ENCODE results near the gene LRRC30. TPM values are rescaled to one million over a fixed set of nuclear protein-coding genes. Genes with fewer than 3 reads are reported as not detected.

Gene LRRC30
- total and polyA plus RNA-seq, 2 of the 4 experiments (the other 2 are of a cell fraction), result not detected

DNA sequence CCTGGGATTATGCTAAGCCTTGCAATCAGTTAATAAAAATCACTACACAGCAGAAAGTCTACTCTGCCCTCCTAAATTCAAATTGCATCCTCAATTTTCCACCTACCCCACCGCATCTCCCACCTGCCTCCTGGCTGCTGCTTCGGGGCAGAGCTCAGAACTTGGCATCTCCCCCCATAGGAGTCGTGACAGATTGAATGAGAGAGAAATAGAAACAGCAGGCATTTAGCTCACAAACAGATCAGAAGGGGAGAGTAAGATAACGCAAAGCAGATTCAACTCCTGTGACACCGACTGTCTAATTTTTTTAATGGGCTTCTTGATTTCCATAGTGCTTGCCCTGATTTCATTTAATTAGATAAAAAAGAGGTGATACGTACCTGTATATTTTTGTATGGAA is 24.7 kb upstream of the LRRC30 start:
- ChIA-PET CTCF (no interaction called here), POLR2A (ENCODE audit: unreplicated experiment) (no interaction called here)
- Histone ChIP-seq H3K27ac (ENCODE audit: insufficient read depth, low read length) (no peak overlapping the region), H3K14ac (replicated peaks; ENCODE audit: low read depth, low read length) (no peak overlapping the region), H3K23ac (ENCODE audit: low read depth, low read length) (no peak overlapping the region), H3K4me2 (ENCODE audit: low read depth, low read length) (no peak overlapping the region), H4K91ac (ENCODE audit: insufficient read depth, low read depth, low read length) (no peak overlapping the region), H4K8ac (ENCODE audit: low read depth in 2 of 2, low read length in 2 of 2) (no peak overlapping the region), H3K4ac (ENCODE audit: low read depth, low read length) (no peak overlapping the region), H2BK5ac (ENCODE audit: low read depth, low read length, poor library complexity, severe bottlenecking) (no peak overlapping the region), H3K27me3 (ENCODE audit: control insufficient read depth, insufficient read depth, low read length) (no peaks in the 10 kb centered on the region; the same call in none of the 2 replicates), H3K9me1 (ENCODE audit: insufficient read depth, low read length) (no peaks in the 10 kb centered on the region), H2AK9ac (replicated peaks; ENCODE audit: low read depth, low read length, poor library complexity) (no peak overlapping the region), H2BK15ac (ENCODE audit: low read depth, low read length) (no peak overlapping the region), H3K56ac (ENCODE audit: extremely low read depth, insufficient read depth, low read length) (no peak overlapping the region), H2AK5ac (ENCODE audit: low read depth, low read length) (no peak overlapping the region), H2BK20ac (ENCODE audit: low read depth, low read length) (no peak overlapping the region), H4K5ac (ENCODE audit: low read depth, low read length) (no peak overlapping the region), H2BK120ac (ENCODE audit: low read depth, low read length) (no peak overlapping the region), H3K9me3 (ENCODE audit: control insufficient read depth, insufficient read depth, low read length) (no peaks in the 10 kb centered on the region), H3K18ac (ENCODE audit: low read depth, low read length) (no peak overlapping the region), H3K4me3 (ENCODE audit: insufficient read depth, low read depth, low read length) (no peak overlapping the region), H3K36me3 (ENCODE audit: control insufficient read depth, insufficient read depth, low read length) (no peaks in the 10 kb centered on the region), H3K79me1 (ENCODE audit: low read depth in 1 of 2, low read length in 2 of 2) (no peaks in the 10 kb centered on the region), H2AFZ (replicated peaks; ENCODE audit: low read length, poor library complexity) (no peak overlapping the region), H3K4me1 (ENCODE audit: control insufficient read depth, insufficient read depth, low read length) (no peaks in the 10 kb centered on the region), H3K9ac (ENCODE audit: low read depth, low read length) (no peak overlapping the region), H4K20me1 (ENCODE audit: insufficient read depth, low read length) (no peaks in the 10 kb centered on the region)
- no peak for DNase-seq
- no peak for ATAC-seq (ENCODE audit: low read depth)
- no CpG with 5 or more reads among the region's 6 CpGs for WGBS, 2 experiments (ENCODE audit: extremely low coverage in 2 of 2, insufficient read length in 1 of 2)
- TF ChIP-seq MXI1 (IDR thresholded peaks at IDR 0.05; ENCODE audit: borderline replicate concordance, low read depth, low read length) (no peak), MAFK (IDR thresholded peaks at IDR 0.05; ENCODE audit: low read depth, low read length) (no peak), USF2 (IDR thresholded peaks at IDR 0.05; ENCODE audit: low read depth, low read length) (no peak), RAD21 (IDR thresholded peaks at IDR 0.05; ENCODE audit: low read length) (no peak), MAZ (IDR thresholded peaks at IDR 0.05; ENCODE audit: borderline replicate concordance, low read depth, low read length) (no peak), RCOR1 (IDR thresholded peaks at IDR 0.05; ENCODE audit: insufficient replicate concordance, low read length) (no peak), NFE2L2 (IDR thresholded peaks at IDR 0.05; ENCODE audit: low read depth, low read length) (no peak), ELK1 (IDR thresholded peaks at IDR 0.05; ENCODE audit: borderline replicate concordance, low read depth, low read length) (no peak), SMC3 (IDR thresholded peaks at IDR 0.05; ENCODE audit: low read depth, low read length) (no peak), CTCF (conservative IDR thresholded peaks at IDR 0.05; ENCODE audit: low read depth, low read length) (no peak), RFX5 (IDR thresholded peaks at IDR 0.05; ENCODE audit: low read depth, low read length) (no peak), CHD1 (IDR thresholded peaks at IDR 0.05; ENCODE audit: low read depth, low read length) (no peak), FOS (IDR thresholded peaks at IDR 0.05; ENCODE audit: low read depth, low read length) (no peak)
- BruUV-seq (replicated peaks), result no TSS peak
- intact Hi-C loops (cut with micrococcal nuclease), result no loop called here
- in situ Hi-C loops (cut with MboI; ENCODE audit: low sequenced_read_pairs), result no loop called here
- dilution Hi-C loops (cut with HindIII; ENCODE audit: low sequenced_read_pairs, unreplicated experiment), result no loop called here

Data from IMR-90 (cell line).